ENCODE results near the gene CSRP1.

Gene CSRP1

DNA sequence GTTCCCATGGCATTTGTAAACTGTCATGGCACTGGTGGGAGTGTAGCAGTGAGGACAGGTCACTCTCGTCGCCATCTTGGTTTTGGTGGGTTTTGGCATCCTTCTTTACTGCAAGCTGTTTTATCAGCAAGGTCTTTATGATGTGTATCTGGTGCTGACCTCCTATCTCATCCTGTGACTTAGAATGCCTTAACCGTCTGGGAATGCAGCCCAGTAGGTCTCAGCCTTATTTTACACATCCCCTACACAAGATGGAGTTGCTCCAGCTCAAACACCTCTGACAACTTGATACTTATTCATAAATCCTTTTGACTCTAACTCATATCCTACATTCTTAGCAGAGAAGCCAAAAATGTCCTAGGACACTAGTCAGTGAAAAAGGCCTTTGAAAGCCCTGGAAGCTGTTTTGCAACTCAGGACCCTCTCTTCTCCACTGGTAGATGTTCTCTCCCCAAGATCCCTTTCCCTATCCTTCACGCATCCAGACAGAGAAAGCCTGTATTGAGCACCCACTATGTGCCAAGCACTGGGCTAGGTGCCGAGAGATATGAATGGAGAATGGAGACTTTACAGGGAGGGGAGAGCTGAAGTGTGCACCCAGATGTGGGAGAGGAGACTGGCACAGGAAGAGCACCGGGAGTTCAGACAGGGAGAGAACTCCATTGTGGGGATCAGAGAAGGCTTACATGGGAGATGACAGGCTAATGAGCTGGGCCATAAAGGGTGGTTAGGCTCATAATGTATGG, 6.7 kb upstream of the CSRP1 start:
- no peak for DNase-seq (ENCODE audit: low spot score)

DNA sequence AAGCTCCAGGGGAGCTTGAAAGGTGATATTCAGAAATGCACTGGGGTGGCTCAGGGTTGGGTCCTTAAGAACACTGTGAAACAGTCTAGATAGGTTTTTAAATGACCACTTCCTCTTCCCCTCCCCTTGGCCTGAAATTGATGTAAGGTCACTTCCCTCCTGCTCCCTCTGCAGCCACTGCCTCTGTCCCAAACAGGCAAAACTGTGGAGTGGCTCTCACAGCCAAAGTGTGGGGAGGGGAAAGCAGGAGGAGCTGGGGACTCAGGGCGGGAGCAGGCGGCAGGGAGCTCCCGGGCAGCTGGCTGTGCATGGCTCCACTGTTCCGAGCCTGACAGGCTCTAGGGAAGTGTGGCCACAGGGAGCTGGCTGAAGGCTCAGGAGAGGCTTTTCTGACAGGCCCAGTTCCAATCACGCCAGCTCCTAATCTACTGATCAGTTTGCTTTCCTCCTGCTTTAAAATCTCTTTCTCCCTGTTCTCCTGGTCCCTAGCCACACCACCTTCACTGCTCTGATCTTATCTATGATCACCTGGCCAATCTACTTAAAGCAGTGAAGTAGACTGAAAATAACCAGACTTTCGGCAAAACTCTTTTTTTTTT, 5.1 kb upstream of the CSRP1 start:
- no peak for DNase-seq (ENCODE audit: low spot score)

DNA sequence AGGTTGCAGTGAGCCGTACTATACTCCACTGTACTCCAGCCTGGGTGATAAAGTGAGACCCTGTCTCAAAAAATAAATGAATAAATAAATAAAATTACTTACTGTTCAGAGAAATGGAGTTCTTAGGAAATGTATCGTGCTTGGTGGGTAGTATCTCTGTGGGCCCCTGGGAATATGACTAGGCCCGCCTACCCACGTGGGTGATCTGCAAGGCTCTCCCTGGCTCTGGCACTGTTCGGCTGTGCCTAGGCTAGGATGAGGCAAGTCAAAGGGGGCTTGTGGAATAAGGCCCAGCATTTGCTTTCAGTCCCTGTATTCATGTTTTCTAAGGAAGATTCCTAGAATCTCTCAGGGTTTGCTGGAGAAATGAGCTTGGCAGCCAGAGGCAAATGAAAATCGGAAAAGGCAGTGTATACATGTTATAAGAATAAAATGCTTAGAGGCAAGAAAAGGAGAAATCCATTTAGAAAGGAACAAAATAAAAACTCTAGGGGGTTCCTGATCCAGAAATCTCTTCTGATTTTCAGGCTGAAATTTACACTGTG, 4.5 kb upstream of the CSRP1 start:
- no peak for DNase-seq (ENCODE audit: low spot score)

DNA sequence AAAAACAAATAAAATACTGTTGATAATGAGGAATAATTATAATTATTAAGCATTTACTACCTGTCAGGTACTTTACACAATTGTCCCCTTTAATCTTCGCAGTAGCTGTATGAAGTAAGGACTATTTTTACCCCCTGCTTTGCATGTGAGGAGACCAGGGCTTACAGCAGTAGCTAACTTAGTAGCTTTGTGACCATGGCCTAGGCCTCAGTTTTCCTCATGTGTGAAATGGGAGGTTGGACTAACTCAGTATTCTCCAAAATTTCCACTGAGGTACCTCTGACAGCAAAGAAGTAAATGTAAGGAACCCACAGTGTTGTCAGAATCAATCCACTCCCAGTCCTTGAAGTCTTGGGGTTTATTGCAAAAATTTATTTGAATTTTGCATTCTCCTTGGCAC, 3.8 kb upstream of the CSRP1 start:
- DNase-seq (ENCODE audit: low spot score), result no peak

DNA sequence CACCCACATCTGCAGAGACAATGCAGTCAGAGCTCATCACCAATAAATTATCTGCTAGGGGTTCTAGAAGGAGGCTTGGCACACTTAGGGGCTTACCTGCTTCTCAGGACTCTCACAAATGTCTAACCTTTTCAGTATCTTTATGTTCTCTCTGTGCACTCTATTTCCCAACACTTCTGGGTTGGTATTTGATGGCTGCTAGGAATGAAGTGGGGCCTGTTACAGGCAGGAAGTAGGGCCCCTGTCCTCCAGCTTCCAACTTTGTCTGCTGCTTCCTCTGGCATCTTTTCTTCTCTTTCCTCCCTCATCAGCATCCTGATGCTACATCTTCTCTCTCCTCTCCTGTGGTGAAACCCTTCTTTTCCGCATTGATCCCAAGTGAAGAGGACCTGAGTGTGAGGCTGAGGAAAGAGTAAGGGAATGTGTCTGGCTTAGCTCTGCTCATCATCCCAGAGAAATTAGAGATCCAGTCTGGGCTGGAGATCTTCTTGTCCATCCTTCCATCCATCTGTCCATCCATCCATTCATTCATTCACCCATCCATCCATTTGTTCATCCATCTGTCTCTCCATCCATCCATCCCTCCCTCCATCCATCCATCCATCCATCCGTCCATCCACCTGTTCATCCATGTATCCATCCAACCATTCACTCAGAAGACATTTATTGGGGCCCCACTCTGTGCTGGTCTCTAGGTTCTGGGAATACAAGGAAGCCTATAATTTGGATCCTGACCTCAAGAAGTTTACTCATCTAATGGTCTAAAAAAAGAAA, 2.9 kb upstream of the CSRP1 start:
- no peak for DNase-seq (ENCODE audit: low spot score)

DNA sequence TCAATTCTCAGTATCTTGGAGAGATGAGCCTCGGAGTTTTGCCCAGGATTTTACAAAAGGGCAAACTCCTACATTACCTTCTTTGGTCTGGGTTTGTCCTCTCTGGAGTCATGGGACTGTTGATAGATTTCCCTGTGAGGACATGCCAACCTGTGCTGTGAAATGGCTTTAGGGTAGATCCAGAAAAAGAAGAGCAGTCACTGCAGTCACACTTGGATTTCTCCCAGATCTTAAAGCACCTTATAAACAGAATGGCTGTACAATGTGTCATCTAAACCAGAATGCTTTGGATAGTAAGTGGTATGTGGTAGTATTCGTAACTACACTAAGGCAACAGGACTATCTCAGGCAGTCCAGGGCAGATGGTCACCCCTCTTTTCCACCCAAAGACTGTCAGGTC, 1.9 kb upstream of the CSRP1 start:
- DNase-seq (ENCODE audit: low spot score), result no peak

DNA sequence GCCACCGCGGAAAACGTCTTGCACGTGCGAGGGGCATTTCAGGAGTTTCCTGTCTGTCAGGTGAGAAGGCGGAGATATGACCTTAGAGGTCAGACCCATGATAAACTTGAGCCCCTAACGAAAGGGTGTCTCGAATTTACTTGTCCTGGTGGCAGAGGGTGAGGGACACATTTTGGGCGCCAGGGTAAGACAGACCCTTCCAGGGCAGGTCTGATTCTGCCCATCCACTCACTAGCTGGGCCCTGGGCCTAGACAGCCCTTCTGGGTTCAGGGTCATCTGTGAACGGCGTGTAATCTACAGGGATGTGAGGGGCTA, 395 bp upstream of the CSRP1 start:
- no peak for DNase-seq (ENCODE audit: low spot score)

DNA sequence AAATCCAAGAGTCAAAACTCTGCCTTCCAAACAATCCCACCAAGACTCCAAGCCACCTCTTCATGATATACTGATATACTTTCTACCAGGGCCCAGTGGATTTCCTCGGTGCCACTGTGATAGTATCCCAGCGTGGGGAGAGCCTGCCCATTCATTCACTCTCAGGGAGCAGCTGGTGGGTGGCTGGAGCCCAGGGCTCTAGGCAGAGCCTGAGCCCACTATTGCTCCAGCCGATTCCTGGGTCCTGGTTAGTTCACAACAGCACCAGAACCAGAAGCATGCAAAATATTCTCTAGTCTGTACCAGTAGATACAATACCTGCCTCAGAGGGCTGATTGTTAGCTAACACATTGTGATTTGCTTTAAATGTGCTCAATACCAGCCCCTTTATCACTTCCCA, 831 bp downstream of the CSRP1 start:
- peak; percentile 33 for DNase-seq (ENCODE audit: low spot score)

DNA sequence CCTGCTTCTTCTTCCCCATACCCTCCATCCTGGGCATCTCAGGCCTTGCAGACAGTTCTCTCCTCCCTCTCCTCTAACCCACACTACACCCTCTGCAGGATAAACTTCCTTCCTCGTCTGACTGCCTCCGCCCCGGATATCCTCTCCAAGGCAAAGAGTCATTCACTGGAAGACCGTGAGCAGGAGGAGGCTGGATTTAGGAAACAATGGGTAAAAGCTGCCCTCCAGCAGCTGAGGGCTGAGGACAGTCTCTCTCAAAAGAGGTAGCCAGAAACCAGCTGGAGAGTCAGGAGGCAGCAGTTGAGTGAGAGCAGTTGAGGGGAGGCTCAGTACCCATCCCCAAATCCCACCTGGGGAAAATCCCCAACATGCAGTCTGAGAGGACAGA, 1.4 kb downstream of the CSRP1 start:
- peak; percentile 80 for DNase-seq (ENCODE audit: low spot score)

DNA sequence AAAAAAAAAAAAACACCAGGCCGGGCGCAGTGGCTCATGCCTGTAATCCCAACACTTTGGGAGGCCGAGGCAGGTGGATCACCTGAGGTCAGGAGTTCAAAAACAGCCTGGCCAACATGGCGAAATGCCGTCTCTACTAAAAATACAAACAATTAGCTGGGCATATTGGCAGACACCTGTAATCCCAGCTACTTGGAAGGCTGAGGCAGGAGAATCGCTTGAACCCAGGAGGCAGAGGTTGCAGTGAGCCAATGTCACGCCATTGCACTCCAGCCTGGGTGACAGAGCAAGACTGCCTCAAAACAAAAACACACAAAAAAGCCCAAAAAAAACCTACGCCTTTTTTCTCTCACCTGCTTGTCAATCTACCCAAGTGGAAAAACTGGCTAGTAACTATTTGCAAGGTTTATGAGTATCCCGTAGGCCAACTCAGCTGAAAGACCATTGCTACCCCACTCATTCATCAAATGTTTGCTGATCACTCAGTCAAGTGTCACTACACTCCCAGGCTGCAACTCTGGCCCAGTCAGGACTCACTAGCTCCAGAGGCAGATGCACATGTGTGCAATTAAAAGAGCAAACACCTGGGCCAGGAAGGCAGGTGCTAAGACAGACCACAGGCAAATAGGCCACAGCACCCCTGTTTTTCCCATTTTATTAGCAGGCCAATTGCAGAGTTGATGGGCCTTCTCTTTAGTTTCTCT, 2.0 kb downstream of the CSRP1 start:
- DNase-seq (ENCODE audit: low spot score), result no peak

DNA sequence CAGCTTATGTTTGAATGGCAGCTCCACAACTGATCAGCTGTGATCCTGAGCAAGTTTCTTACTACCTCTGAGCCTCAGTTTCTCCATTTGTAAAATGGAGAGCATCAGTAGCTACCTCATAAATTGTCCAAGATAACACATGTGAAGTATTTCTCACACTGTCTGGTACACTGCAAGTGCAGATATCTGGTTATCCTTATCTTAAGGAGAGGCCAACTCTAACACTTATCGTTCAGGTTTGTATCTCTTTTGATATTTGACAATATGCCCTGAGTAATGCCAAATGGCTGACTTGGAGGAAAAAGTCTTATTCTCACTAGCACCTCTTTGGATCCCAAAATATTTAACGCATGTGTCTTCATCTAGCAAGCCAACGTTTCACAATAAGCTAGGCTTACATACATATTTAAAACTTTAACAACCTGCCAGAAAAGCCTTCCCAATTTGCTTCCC, 2.7 kb downstream of the CSRP1 start:
- DNase-seq (ENCODE audit: low spot score), result no peak

DNA sequence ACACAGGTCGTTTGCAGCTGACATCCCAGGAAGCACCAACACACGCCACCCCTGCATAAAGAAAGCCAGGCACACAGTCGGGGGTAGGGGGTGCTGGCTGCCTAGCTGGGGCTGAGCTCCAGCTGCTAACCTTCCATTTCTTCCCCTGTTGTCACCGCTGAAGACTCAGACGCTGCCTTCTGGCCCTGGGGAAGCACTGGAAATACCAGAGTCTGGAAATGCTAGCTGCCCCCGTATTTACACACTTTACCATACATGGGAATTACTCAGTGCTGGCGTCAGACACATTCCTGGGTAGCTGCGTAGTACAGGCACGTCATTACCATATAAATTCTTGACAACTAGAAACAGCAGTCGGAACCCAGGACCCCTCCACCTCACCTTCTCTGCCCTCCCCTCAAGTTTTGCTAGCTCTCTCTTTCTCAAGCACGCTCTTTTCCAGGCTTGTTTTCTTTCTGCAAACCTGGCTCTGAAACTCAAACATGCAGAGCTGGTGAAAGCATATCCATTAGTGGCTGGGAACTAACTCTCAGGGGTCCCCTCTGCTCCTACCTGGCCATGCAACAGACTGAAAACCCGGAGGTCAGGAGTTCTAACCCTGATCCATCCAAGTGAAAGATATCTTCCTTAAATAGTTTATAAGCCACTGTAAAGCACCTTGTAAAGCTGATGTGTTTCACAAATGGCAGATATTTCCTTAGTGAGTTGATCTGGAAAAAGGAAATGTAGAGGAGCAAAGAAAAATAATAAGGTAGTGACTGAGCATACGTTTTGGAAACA, 3.3 kb downstream of the CSRP1 start:
- DNase-seq (ENCODE audit: low spot score), result peak; percentile 83

DNA sequence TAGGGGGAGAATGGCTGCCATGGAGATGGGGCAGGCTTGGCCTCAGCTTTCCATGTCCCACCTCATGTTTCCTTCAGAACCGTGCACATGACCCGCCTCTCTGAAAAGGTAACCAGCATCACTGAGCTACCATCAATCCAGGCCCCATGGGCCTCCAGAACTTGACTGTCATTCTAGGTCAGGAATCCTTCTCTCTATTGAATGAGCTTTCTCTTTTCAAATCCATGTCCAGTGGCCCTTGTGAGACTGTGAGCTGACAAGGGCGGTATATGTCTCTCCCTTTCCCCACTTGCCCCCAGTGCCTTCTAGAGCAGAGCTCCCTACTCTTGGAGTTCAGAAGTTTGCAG, 4.4 kb downstream of the CSRP1 start:
- DNase-seq (ENCODE audit: low spot score), result no peak

DNA sequence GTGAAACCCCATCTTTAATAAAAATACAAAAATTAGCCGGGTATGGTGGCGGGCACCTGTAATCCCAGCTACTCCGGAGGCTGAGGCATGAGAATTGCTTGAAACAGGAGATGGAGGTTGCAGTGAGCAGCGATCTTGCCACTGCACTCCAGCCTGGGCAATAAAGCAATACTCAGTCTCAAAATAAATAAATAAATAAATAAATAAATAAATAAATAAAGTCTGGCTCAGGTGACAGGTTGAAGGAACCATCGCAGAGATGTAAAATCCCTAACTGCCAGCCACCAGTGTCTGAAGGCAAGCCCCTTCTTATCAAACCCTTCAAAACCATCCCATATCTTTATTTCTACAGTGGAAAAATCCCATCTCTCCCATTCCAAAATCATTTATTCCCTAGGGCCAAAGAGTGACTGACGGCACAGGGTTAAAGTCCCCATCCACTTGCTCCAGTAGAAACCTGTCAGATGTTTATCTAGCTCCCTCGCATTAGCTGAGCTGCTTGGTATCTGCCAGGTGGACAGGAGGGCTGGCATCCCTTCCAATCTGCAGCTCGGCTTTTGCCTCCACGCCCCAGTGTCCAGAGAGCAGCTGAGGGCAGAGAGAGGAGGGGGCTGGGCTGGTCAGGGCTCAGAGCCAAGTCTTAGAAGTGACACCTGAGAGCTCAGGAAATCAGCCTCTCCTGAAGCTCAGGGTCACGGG, 5.0 kb downstream of the CSRP1 start:
- DNase-seq (ENCODE audit: low spot score), result no peak

DNA sequence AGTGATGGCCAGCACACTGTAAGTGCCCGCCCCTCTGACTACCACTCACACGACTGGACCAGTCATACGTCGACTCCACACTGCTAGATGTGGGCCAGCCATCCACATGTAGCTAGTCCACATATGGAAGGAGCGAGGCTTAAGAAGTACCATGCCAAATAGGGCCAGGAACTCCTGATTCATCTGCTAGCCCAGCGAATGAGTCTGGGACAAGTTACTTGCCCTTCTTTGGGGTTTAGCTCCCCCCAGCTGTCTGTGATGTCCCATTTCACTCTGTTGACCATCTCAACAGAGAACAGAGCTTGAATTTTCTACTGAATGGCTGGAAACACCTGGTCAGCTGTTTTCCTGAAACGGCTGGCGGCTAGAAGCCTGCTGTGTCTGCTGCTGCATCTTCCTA, 5.8 kb downstream of the CSRP1 start:
- DNase-seq (ENCODE audit: low spot score), result no peak

DNA sequence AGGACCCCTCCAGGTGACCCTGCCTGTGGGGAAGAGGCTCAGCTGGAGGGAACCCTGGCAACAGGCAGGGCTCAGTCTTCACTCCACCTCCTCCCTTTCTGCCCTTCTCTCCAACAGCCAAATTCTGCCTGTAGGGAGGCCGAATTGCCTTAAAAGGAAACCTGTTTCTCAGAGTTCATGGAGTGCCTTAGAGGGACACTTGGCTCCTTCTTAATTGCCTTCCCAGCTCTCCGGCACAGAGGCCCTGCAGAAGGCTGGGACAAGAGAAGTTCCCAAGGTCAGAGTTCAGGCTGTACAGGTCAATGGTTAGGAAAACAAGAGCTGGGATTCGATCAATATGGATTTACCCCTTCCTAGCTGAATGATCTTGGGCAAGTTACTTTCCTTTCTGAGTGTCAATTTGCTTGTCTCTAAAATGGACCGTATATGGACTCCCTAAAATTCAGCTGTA, 6.2 kb downstream of the CSRP1 start:
- no peak for DNase-seq (ENCODE audit: low spot score)

DNA sequence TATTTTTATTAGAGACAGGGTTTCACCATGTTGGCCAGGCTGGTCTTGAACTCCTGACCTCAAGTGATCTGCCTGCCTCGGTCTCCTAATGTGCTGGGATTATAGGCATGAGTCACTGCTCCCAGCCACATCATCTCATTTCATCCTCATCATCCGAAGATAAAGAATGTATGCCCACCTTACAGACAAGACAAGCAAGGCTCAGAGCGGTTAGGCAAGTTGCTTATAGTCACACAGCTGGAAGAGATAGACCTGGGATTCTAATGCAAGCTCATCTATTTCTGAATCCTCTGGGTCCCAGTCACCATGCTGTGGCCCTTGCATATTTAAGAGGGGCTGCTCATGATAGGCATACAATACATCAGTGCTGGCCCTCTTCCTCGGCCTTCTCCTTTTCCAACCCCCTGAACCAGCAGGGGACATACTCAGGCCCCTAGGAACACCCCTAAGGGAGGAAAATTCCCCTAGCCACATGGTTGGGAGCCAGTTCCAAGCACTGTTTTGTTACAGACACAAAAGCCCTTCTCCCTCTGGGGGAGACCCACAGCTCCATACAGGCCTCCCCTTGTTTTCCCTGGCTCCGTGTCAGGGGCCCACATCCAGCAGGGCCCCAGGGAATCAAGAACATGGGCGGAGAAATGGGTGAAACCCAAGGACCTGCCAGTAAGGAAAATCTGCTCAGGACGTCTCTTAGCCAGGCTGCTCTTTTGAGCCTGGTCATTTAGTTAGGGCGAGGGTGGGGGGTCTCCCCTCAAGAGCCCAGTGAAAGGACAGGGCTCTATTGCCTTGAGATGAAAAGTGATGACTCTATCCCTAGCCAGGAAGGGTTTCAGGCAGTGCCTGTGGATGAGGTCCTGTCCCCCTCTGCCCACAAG, 6.9 kb downstream of the CSRP1 start:
- DNase-seq (ENCODE audit: low spot score), result no peak

DNA sequence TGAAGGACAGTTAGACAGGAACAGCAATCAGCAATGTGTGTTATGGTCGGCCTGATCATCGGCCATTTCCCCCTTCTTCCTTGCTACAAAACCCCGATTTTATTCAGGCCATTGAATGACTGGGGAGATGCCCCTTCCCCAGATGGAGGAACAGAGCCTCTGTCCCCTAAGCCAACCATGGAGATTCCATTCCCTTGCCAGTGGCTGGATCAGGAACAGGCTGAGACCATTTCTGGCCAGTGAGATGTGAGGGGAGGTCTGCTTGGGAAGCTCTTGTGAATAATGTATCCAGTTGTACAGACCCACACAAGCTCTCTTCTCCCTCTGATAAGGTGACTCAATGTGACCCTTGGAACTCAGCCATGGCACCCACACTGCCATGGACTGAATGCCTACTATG, 7.7 kb downstream of the CSRP1 start:
- peak; percentile 18 for DNase-seq (ENCODE audit: low spot score)

DNA sequence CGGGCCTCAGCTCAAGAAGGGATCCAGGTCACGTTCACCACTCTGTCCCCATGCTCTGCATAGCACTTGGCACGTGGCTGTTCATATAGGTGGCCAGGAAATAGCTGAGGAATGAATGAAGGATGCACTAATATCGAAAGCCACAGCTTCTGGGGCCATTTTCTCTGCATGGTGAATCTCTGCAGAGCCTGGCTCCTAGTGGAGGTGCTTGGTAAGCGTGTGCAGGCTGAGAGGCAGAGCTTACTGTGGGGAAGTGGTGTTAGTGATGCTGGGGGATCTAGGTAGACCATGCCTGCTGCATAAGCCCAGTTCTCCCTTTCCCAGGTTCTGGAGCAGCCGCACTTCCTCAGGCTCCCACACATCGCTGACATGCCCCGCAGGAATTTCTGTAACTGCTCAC, 8.3 kb downstream of the CSRP1 start:
- DNase-seq (ENCODE audit: low spot score), result no peak

DNA sequence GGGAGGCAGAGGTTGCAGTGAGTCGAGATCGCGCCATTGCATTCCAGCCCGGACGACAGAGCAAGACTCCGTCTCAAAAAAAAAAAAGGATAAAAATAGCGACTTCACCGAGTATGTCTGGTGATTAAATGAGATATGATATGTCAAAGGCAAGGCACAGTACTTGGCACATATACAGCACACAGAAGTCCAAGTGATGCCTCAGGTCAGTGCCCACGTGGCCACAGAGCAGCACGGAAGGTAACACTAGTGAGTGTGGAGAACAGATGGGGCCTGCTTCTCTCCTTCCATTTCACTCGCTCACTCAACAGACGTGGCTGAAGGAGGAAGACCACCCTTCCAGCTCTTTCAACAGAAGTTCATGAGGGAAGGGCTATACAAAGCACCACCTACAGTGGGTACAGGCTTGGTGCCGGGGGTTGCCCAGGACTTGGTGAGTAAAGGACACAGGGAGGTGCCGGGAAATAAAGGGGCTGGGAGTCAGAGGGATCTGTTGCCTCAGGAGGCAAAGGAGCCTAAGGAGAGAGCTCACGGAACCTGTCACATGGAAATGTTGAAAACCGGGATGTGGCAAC, 8.9 kb downstream of the CSRP1 start:
- DNase-seq (ENCODE audit: low spot score), result no peak

Measured in RKO (cell line).